Activated CD4-positive, alpha-beta T cell treated with anti-CD3 and anti-CD28 coated beads, Interleukin-2, Interleukin-6, amounts not matched to agents 100 ng/mL and 50 ng/mL, durations not matched to agents 16 hours and 8 hours (primary cell): Measurements from ENCODE around the gene PCDHGA5.
"Not testable (repeated sequence)": the region's sequence is repeated elsewhere in the genome, so short reads cannot be mapped to it uniquely, and the experiment has no call there.

Source experiments
- DNase-seq: peaks from one replicate; pipeline ENCODE4 v3.0.0-alpha.2; 2020

The PCDHGA5 gene

DNA sequence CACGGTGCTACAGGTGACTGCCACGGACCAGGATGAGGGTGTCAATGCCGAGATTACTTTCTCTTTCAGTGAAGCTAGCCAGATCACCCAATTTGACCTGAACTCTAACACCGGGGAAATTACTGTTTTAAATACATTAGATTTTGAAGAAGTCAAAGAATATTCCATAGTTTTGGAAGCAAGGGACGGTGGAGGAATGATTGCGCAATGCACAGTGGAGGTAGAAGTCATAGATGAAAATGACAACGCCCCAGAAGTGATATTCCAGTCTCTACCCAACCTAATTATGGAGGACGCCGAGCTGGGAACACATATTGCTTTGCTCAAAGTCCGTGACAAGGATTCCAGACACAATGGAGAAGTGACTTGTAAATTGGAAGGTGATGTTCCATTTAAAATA, 24.7 kb downstream of the PCDHGA5 start:
- DNase-seq: no peak

DNA sequence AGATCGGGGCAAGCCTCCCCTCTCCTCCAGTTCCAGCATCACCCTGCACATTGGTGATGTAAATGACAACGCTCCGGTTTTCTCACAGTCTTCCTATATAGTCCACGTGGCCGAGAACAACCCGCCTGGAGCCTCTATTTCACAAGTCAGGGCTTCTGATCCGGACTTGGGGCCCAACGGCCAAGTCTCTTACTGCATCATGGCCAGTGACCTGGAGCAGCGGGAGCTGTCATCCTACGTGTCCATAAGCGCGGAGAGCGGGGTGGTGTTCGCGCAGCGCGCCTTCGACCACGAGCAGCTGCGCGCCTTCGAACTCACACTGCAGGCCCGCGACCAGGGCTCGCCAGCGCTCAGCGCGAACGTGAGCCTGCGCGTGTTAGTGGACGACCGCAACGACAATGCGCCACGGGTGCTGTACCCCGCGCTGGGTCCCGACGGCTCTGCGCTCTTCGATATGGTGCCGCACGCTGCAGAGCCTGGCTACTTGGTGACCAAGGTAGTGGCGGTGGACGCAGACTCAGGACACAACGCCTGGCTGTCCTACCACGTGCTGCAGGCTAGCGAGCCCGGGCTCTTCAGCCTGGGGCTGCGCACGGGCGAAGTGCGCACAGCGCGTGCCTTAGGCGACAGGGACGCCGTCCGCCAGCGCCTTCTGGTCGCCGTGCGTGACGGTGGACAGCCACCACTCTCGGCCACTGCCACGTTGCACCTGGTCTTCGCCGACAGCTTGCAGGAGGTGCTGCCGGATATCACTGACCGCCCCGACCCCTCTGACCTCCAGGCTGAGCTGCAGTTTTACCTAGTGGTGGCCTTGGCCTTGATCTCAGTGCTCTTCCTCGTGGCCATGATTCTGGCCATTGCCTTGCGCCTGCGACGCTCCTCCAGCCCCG, 25.4 kb downstream of the PCDHGA5 start:
- DNase-seq: no peak

- no peak for DNase-seq
These were observed 28.7 kb downstream of the PCDHGA5 start, which contains the start of gene PCDHGA8 for GRCh38 chr5:141392429-141393198. TSS of gene PCDHGA8 (plus strand) at chr5:141392633. CDS start at chr5:141392814, 181 bp downstream.

DNA sequence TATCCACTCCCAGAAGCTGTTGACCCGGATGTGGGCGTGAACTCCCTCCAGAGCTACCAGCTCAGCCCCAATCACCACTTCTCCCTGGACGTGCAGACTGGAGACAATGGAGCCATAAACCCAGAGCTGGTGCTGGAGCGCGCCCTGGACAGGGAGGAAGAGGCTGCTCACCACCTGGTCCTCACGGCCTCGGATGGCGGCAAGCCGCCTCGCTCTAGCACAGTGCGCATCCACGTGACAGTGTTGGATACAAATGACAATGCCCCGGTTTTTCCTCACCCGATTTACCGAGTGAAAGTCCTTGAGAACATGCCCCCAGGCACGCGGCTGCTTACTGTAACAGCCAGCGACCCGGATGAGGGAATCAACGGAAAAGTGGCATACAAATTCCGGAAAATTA, 29.3 kb downstream of the PCDHGA5 start:
- DNase-seq: no peak

GRCh38 chr5:141394401-141395187, 30.6 kb downstream of the PCDHGA5 start:
- not testable (repeated sequence) for DNase-seq

- DNase-seq: peak; percentile 58
These were observed 34.0 kb downstream of the PCDHGA5 start, which contains the start of gene PCDHGB5 for GRCh38 chr5:141397756-141398551. TSS of gene PCDHGB5 (plus strand) at chr5:141397947. CDS start at chr5:141398128, 181 bp downstream.

- no peak for DNase-seq
These were observed 34.6 kb downstream of the PCDHGA5 start for GRCh38 chr5:141398608-141399007.

DNA sequence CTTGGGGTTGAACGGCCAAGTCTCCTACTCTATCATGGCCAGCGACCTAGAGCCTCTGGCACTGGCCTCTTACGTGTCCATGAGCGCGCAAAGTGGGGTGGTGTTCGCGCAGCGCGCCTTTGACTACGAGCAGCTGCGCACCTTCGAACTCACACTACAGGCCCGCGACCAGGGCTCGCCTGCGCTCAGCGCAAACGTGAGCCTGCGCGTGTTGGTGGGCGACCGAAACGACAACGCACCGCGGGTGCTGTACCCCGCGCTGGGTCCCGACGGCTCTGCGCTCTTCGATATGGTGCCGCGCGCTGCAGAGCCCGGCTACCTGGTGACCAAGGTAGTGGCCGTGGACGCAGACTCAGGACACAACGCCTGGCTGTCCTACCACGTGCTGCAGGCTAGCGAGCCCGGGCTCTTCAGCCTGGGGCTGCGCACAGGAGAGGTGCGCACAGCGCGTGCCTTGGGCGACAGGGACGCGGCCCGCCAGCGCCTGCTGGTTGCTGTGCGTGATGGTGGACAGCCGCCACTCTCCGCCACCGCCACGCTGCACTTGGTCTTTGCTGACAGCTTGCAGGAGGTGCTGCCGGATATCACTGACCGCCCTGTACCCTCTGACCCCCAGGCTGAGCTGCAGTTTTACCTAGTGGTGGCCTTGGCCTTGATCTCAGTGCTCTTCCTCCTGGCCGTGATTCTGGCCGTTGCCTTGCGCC, 35.7 kb downstream of the PCDHGA5 start:
- no peak for DNase-seq

DNA sequence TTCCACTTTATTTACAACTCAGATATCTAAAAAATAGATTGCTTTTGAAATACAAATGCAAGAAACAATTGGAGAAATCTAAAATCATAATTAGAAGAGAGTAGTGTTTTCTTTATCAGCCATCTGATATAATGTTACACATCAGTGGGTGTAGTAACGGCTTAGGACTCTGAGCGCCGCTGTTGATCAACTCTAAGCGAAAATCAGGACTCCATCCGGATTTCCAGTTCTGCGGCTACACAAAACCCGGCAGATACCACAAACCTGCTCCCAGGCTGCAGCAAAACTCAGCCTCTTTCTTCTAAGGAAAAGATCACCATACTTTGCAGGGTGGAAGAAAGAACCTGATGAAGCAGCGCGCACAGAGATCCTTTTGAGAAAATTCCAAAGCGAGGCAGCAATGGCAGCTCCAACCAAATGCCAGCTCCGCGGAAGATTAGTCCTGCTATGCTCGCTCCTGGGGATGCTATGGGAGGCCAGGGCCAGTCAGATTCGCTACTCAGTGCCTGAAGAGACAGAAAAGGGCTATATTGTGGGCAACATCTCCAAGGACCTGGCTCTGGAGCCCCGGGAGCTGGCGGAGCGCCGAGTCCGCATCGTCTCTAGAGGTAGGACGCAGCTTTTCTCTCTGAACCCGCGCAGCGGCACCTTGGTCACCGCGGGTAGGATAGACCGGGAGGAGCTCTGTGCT, 38.7 kb downstream of the PCDHGA5 start, which contains the start of gene PCDHGA9:
TSS of gene PCDHGA9 (plus strand) at position 226 of the 691 bp plus-strand sequence. CDS start at position 401, 175 bp downstream.
- DNase-seq: peak; percentile 15

GRCh38 chr5:141403387-141403786, 39.4 kb downstream of the PCDHGA5 start:
- DNase-seq: no peak

DNA sequence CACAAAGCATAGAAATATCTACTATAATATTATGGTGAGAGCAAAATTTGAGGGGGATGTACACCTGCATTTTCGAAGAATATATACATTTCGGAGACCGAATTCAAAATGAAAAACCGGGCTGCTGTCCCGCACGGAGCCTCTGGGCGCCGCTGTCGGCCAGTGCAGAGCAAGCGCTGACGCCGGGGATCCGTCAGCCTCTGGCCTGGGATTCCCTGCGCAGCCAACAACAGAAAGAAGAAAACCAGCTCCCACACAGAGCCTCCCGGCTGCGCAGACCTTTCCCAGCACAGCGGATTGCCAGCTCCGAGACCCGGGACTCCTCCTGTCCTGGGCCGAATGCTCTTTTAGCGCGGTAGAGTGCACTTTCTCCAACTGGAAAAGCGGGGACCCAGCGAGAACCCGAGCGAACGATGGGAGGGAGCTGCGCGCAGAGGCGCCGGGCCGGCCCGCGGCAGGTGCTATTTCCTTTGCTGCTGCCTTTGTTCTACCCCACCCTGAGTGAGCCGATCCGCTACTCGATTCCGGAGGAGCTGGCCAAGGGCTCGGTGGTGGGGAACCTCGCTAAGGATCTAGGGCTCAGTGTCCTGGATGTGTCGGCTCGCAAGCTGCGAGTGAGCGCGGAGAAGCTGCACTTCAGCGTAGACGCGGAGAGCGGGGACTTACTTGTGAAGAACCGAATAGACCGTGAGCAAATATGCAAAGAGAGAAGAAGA, 44.0 kb downstream of the PCDHGA5 start, which contains the start of gene PCDHGB6:
TSS of gene PCDHGB6 (plus strand) at position 232 of the 716 bp plus-strand sequence. CDS start at position 414, 182 bp downstream.
- DNase-seq: peak; percentile 51

GRCh38 chr5:141409598-141410306, 45.8 kb downstream of the PCDHGA5 start:
- no peak for DNase-seq

DNA sequence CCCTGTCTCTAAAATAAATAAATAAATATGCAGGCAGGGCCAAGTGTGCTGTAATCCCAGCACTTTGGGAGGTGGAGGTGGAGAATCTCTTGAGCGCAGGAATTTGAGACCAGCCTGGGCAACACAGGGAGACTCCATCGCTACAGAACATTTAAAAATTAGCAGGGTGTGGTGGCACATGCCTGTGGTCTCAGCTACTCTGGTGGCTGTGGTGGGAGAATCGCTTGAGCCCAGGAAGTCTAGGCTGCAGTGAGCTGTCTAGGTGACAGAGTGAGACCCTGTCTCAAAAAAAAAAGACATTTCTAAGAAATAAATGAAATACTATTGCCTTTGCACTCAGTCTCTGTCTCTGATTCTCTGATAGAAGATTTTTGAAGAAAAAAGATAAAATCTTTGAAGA, 47.6 kb downstream of the PCDHGA5 start:
- DNase-seq: no peak

GRCh38 chr5:141412854-141413539, 49.0 kb downstream of the PCDHGA5 start, which contains the start of gene PCDHGA10:
TSS of gene PCDHGA10 (plus strand) at chr5:141412987. CDS start at chr5:141413176, 189 bp downstream.
- peak; percentile 64 for DNase-seq

GRCh38 chr5:141413540-141414069, 49.6 kb downstream of the PCDHGA5 start:
- no peak for DNase-seq

DNA sequence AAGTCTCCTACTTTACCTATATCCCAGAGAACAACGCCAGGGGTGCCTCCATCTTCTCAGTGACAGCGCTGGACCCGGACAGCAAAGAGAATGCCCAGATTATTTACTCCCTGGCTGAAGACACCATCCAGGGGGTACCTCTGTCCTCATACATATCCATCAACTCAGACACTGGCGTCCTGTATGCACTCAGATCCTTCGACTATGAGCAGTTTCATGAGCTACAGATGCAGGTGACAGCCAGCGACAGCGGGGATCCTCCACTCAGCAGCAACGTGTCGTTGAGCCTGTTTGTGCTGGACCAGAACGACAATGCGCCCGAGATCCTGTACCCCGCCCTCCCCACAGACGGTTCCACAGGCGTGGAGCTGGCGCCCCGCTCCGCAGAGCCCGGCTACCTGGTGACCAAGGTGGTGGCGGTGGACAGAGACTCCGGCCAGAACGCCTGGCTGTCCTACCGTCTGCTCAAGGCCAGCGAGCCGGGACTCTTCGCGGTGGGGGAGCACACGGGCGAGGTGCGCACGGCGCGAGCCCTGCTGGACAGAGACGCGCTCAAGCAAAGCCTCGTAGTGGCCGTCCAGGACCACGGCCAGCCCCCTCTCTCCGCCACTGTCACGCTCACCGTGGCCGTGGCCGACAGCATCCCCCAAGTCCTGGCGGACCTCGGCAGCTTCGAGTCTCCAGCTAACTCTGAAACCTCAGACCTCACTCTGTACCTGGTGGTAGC, 50.7 kb downstream of the PCDHGA5 start:
- DNase-seq: not testable (repeated sequence)

GRCh38 chr5:141415275-141415618, 51.3 kb downstream of the PCDHGA5 start:
- not testable (repeated sequence) for DNase-seq
